ENCODE data around the gene LTN1.
"Not testable (repeated sequence)": the region's sequence is repeated elsewhere in the genome, so short reads cannot be mapped to it uniquely, and the experiment has no call there.

LTN1 gene

GRCh38 chr21:28986677-28987076, 6.0 kb downstream of the LTN1 start:
- no peak for DNase-seq

GRCh38 chr21:28982637-28983036, 10.0 kb downstream of the LTN1 start:
- DNase-seq, result no peak

GRCh38 chr21:28979092-28979491, 13.6 kb downstream of the LTN1 start:
- DNase-seq, result no peak

- DNase-seq, result no peak
These were observed 17.3 kb downstream of the LTN1 start for GRCh38 chr21:28975397-28975796.

- DNase-seq, result no peak
These were observed 18.0 kb downstream of the LTN1 start for GRCh38 chr21:28974531-28975227.

- DNase-seq, result no peak
These were observed 20.3 kb downstream of the LTN1 start for GRCh38 chr21:28972398-28972797.

GRCh38 chr21:28971171-28971570, 21.5 kb downstream of the LTN1 start:
- no peak for DNase-seq

- DNase-seq, result no peak
These were observed 28.8 kb downstream of the LTN1 start for GRCh38 chr21:28963831-28964230.

GRCh38 chr21:28962465-28962864, 30.2 kb downstream of the LTN1 start:
- DNase-seq, result no peak

- DNase-seq, result no peak
These were observed 30.8 kb downstream of the LTN1 start for GRCh38 chr21:28961927-28962326.

GRCh38 chr21:28960245-28960644, 32.4 kb downstream of the LTN1 start:
- no peak for DNase-seq

- DNase-seq, result no peak
These were observed 33.1 kb downstream of the LTN1 start for GRCh38 chr21:28959367-28960099.

GRCh38 chr21:28953247-28953646, 39.4 kb downstream of the LTN1 start:
- DNase-seq, result no peak

GRCh38 chr21:28952686-28953085, 40.0 kb downstream of the LTN1 start:
- DNase-seq, result no peak

GRCh38 chr21:28949318-28949717, 43.4 kb downstream of the LTN1 start:
- DNase-seq, result no peak

GRCh38 chr21:28944296-28944695, 48.4 kb downstream of the LTN1 start:
- no peak for DNase-seq

GRCh38 chr21:28943631-28944030, 49.0 kb downstream of the LTN1 start:
- DNase-seq, result no peak

GRCh38 chr21:28938726-28939125, 54.0 kb downstream of the LTN1 start:
- DNase-seq, result no peak

GRCh38 chr21:28937737-28938136, 54.9 kb downstream of the LTN1 start:
- DNase-seq, result no peak

GRCh38 chr21:28936721-28937120, 56.0 kb downstream of the LTN1 start:
- DNase-seq, result no peak

GRCh38 chr21:28936036-28936435, 56.6 kb downstream of the LTN1 start:
- DNase-seq, result no peak

- no peak for DNase-seq
These were observed 60.0 kb downstream of the LTN1 start for GRCh38 chr21:28932717-28933116.

GRCh38 chr21:28931708-28932372, 60.8 kb downstream of the LTN1 start:
- DNase-seq, result not testable (repeated sequence)
